Calu3 (cell line): Measurements from ENCODE around the gene ZNF521. TPM values are rescaled to one million over a fixed set of nuclear protein-coding genes. Genes with fewer than 3 reads are reported as not detected.

Experiments used
- BruUV-seq: library from RNA; stranded (reverse); fragments of 400-500 nt; replicated peaks from 2 replicates; lab custom pipeline; 2021; lab: Mats Ljungman, UMichigan
- CTCF ChIA-PET: fragments of 300-600 bp; sonication (Branson Sonifier 250); formaldehyde crosslinking; loops from one replicate; lab custom pipeline; 2022; ENCODE audit warnings: antibody characterized with exemption; lab: Charles Lee
- DNase-seq: peaks from one replicate; pipeline ENCODE4 v3.0.0; 2022
- H3K27ac Mint-ChIP-seq: one replicate; pipeline ENCODE4 v1.8.0; 2022; ENCODE audit warnings: mixed read lengths; ENCODE audit not compliant: unreplicated experiment
- H3K27me3 Mint-ChIP-seq: one replicate; pipeline ENCODE4 v1.8.0; 2022; ENCODE audit warnings: mixed read lengths; ENCODE audit not compliant: unreplicated experiment
- H3K36me3 Mint-ChIP-seq: one replicate; pipeline ENCODE4 v1.8.0; 2022; ENCODE audit warnings: mild to moderate bottlenecking, moderate library complexity, mixed read lengths; ENCODE audit not compliant: insufficient read depth, unreplicated experiment
- H3K4me1 Mint-ChIP-seq: one replicate; pipeline ENCODE4 v1.8.0; 2022; ENCODE audit warnings: mild to moderate bottlenecking, low read depth, mixed read lengths; ENCODE audit not compliant: unreplicated experiment
- H3K4me3 Mint-ChIP-seq: one replicate; pipeline ENCODE4 v1.8.0; 2022; ENCODE audit warnings: mild to moderate bottlenecking, low read depth, moderate library complexity, mixed read lengths; ENCODE audit not compliant: unreplicated experiment
- H3K9me3 Mint-ChIP-seq: one replicate; pipeline ENCODE4 v1.8.0; 2022; ENCODE audit warnings: low read depth, mixed read lengths; ENCODE audit not compliant: unreplicated experiment
- CTCF ChIP-seq: fragments of 200-600 bp; IDR thresholded peaks from one replicate; pipeline ENCODE4 v1.8.0; 2022; ENCODE audit warnings: antibody characterized with exemption; ENCODE audit not compliant: unreplicated experiment
- intact Hi-C: fragments of 100-400 bp; cut with micrococcal nuclease; formaldehyde crosslinking; loops from one replicate; pipeline ENCODE4 v1.10.0; 2022; ENCODE audit not compliant: unreplicated experiment
- total RNA-seq: library from RNA; stranded (reverse); gene quantifications from 2 replicates; pipeline ENCODE4 v1.2.3, GENCODE V29; 2022

The ZNF521 gene
- total RNA-seq, 1 experiment from 2014 or later, result not detected

- BruUV-seq, result no TSS peak
- no peak overlapping the region for H3K4me3 Mint-ChIP-seq
- no peaks in the 10 kb centered on the region for H3K27me3 Mint-ChIP-seq
- TF ChIP-seq CTCF, result no peak
- no peaks in the 10 kb centered on the region for H3K36me3 Mint-ChIP-seq
- intact Hi-C loops, result no loop called here
- no peaks in the 10 kb centered on the region for H3K4me1 Mint-ChIP-seq
- no peak for DNase-seq
- no peak overlapping the region for H3K27ac Mint-ChIP-seq
- CTCF ChIA-PET, result no interaction called here
- H3K9me3 Mint-ChIP-seq, result no peaks in the 10 kb centered on the region
Measured at GRCh38 chr18:25314838-25315190, 37.2 kb downstream of the ZNF521 start.

GRCh38 chr18:25314151-25314837 lies 37.7 kb downstream of the ZNF521 start:
- Mint-ChIP-seq H3K4me1 (no peaks in the 10 kb centered on the region), H3K4me3 (no peak overlapping the region), H3K36me3 (no peaks in the 10 kb centered on the region), H3K27me3 (no peaks in the 10 kb centered on the region), H3K9me3 (no peaks in the 10 kb centered on the region), H3K27ac (no peak overlapping the region)
- no TSS peak for BruUV-seq
- CTCF ChIA-PET, result no interaction called here
- no peak for DNase-seq
- TF ChIP-seq CTCF, result no peak
- intact Hi-C loops, result no loop called here

- no peak for TF ChIP-seq CTCF
- Mint-ChIP-seq H3K4me1 (no peaks in the 10 kb centered on the region), H3K36me3 (no peaks in the 10 kb centered on the region), H3K27me3 (no peaks in the 10 kb centered on the region), H3K27ac (no peak overlapping the region), H3K4me3 (no peak overlapping the region), H3K9me3 (no peaks in the 10 kb centered on the region)
- intact Hi-C loops, result no loop called here
- DNase-seq, result no peak
- CTCF ChIA-PET, result no interaction called here
- BruUV-seq, result no TSS peak
Measured at GRCh38 chr18:25313268-25313667, 38.7 kb downstream of the ZNF521 start.

- Mint-ChIP-seq H3K4me1 (no peaks in the 10 kb centered on the region), H3K27me3 (peaks cover 1% of the 10 kb centered on the region), H3K27ac (no peak overlapping the region), H3K36me3 (no peaks in the 10 kb centered on the region), H3K4me3 (no peak overlapping the region), H3K9me3 (no peaks in the 10 kb centered on the region)
- CTCF ChIA-PET, result no interaction called here
- TF ChIP-seq CTCF, result no peak
- BruUV-seq, result no TSS peak
- intact Hi-C loops, result no loop called here
- DNase-seq, result no peak
Measured at GRCh38 chr18:25310045-25310444, 41.9 kb downstream of the ZNF521 start.
